Loucy (cell line): ENCODE results near the gene SRD5A2.

Experiments used
- CTCF ChIP-seq: fragments of 200-600 bp; sonication (generic); conservative IDR thresholded peaks from 2 replicates; pipeline ENCODE4 v1.5.1; 2014; ENCODE audit warnings: mild to moderate bottlenecking, antibody characterized with exemption, low read length
- EZH2phosphoT487 ChIP-seq: fragments of 200-600 bp; IDR thresholded peaks from 2 replicates; pipeline ENCODE4 v1.6.1; 2018; ENCODE audit warnings: antibody characterized with exemption, mild to moderate bottlenecking, moderate library complexity, borderline replicate concordance

- TF ChIP-seq CTCF (no peak), EZH2phosphoT487 (no peak)
Observed at GRCh38 chr2:31504311-31504710, 76.4 kb downstream of the SRD5A2 start.
